ENCODE results near the gene U2AF1L4.
A peak's percentile ranks its signal among the peaks of the same experiment; 100 is the strongest.

Gene U2AF1L4

DNA sequence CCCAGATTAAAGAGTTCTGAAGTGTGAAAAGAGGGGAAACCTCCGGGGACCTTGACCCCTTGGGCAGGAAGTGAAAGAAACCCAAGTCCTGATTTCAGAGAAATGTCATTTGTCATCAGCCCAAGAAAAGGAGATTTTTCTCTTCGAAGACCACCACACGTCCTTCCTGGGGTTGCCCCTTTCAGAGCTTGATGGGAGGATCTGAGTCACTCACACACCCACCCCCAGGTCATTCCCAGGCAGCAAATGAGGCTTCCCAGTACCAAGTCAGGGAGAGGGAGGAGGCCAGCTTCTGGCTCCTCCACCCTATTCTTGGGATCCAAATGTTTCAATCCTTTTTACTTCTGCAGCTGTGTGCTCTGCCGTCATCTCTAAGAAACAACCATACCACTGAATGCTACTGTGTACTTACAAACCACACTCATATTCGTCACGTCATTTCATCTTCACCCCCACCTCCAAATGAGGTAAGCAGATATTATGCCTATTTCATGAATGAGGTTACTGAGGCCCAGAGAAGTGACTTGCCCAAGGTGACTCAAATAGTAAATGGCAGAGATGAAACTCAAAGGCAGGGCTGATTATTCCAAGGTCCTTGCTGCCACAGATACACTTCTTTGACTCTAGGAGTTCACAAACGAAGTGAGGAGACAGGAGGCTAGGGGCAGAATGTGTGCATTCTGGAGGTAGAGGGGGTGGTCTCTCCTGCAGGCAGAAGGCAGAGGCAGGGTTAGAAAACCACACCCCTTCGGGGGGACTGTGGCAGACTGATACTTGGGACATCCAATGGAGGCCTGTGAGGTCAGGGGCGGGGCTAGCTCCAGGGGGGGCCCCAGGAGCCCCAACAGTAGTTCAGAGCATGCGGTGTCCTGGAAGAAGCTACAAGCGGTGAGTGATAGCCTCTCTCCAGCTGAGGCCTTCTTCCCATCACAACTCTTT is 32.4 kb downstream of the U2AF1L4 start:
- no peak for DNase-seq (ENCODE audit: low spot score)

DNA sequence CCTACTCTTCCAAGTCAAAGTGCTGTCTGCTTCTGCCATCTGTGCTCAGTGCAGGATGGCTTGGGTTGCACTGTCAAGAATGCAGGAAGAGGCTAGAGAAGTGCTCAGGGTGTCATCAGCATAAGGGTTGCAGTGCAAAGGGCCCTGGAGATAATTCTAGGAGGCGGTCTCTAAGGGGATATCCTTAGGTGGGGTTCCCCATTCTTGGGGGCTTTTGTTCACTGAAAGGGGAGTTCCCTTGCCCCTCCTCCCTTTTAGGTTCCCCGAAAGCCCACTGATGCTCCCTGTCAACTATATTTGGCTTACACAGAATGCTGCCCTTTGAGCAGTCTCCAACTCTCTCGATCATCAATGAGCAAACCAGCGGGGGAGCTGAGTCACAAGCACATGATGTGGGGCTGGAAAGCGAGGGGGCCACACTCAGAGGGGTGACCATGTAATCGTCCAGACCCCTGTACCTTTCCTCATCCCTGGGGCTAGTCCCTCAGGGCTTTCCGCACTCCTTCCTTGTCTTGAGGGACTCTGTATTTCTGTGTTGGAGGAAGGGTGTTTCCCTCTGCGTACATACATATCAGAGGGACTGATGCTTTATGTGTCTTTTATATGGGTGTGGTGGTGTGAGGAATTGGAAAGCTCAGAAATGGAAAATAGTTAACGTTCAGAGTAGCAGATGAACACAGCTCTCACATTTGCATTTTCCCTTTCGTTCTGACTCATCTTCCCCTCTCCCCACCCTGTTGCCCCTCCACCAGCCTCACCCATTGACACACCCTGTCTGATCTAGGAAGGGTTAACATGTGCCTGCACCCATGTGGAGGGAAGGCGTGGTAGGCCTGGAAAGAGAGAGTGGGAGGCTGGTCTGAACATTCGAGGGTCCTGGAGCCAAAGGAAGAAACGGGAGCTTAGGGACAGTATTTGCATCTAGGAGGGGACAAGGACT is 34.2 kb downstream of the U2AF1L4 start:
- no peak for DNase-seq (ENCODE audit: low spot score)

DNA sequence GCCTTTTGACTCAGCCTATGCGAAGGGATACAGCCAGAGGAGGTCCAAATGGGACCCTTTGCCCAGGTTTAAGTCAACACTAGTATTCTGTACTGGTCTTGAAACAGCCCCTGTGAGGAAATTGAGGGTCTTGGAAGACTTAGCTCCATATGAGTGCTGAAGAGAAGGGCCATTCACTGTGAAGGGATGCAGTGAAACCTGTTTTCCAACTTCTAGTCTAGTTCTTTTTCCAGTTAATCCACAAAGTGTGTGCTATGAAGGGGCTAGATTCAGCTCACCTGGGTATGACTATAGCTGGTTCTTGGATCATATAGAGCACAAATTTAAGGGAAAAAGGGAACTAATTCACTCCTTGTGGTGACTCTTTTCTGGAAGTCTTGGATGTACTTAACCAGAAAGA is 36.8 kb downstream of the U2AF1L4 start:
- no peak for DNase-seq (ENCODE audit: low spot score)

DNA sequence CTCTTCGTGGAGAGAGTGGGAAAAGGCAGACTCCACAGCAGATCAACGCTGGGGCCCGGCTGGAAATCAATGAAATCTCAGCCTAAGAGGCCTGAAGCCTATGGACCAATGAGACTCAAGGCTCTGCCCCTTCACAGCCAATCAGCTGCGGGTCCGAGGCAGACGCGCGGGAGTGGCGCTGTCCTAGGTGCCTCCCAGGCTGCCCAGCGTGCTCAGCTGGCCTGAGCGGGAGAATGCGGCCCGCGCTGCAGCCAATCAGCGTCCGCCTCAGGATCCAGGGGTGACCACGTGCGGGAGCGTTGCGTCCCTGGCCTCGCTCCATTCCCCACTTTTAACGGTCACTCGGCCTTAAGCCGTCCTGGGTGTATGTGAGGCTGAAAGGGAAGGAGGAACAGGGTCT is 41.0 kb downstream of the U2AF1L4 start, which contains the start of gene ZBTB32:
ZBTB32 (plus strand) TSS at position 341 of the 400 bp plus-strand sequence. CDS start 10,069 bp downstream, outside the sequence.
- DNase-seq (ENCODE audit: low spot score) = peak; percentile 81

DNA sequence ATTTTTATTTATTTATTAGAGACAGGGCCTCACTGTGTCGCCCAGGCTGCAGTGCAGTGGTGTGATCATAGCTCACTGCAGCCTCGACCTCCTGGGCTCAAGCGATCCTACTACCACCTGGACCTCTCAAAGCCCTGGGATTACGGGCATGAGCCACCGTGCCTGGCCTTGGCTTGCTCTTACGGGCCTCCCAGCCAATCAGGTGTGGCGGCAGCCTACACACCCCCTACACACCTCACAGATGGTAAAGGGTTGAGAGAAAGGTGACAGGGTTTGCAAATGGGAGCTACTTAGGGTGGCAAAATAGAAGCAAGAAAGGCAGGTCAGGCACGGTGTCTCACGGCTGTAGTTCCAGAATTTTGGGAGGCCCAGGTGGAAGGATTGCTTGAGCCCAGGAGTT is 41.9 kb downstream of the U2AF1L4 start:
- DNase-seq (ENCODE audit: low spot score) = no peak

DNA sequence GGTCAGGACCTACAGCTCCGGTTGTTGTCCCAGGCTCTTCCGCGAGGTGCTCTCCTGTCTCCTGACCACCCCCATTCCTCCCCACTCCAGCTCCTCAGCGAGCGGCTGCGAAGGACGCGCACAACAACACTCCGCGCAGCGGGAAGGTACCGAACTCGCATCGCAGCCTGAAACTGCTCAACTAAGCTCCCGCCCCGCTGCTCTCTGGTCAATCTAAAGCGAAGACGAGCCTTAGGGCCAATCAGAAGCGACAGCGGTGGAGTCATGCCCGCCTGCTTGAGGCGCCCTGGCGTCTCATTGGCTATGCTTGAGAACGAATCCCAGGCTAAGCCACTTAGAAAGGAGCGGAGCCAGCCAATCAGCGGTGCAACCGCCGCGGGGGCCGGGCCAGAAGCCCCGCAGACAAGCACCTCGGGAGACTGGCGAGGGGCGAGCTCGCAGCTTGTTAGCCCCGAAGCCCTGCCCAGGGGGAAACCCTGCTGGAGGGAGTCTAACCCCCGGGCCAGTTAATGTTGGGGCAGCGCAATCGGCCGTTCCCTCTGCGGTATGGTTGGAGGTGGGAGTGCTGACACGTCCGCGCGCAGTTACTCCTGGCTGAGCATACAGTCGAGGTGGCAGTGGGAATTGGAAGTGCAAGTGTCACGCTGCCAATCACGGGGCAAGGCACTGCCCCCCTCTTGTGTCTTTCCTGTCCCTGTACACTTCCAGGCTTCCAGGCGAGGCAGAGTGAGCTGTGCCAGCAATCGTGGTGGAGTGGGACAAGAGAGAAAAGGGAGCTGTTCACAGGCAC is 42.8 kb downstream of the U2AF1L4 start:
- DNase-seq (ENCODE audit: low spot score) = peak; percentile 99

DNA sequence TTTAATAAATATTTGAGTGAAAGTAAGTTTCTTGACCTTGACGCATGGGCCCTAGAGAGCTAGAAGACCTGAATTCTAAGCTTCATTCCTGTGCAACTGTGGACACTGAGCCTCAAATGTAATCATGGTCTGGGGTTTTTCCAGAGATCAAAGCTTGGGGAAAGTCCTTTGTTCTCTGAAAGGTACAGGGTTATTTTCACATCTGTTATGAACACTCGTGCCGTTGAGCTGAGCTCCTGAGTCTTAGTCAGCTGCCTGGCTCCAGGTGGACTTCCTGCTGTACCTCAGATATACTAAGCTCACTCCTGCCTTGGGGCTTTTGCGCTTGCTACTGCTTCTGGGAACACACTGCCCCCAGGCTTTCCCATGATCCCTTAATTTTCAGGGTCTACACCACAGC is 48.4 kb downstream of the U2AF1L4 start:
- DNase-seq (ENCODE audit: low spot score) = no peak

DNA sequence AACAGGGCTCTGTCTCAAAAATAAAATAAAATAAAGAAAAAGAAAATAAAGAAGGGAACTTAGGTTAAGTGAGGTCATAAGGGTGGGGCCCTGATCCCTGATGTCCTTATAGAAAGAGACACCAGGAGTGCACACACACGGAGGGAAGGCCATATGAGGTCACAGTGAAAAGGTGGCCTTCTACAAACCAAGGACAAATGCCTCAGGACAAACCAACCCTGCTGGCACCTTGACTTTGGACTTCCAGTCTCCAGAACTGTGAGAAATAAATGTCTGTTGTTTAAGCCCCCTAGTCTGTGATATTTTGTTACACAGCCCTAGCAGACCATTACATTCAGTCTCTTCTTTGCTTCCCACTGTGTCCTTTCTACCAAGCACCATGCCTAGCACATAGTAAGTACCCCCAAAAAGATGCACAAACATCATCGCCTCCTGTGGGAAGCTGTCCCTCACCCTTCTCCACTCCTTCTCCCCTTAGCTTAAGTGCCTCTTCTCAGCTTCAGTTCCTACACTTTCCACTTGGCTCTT is 49.3 kb downstream of the U2AF1L4 start:
- DNase-seq (ENCODE audit: low spot score) = no peak

DNA sequence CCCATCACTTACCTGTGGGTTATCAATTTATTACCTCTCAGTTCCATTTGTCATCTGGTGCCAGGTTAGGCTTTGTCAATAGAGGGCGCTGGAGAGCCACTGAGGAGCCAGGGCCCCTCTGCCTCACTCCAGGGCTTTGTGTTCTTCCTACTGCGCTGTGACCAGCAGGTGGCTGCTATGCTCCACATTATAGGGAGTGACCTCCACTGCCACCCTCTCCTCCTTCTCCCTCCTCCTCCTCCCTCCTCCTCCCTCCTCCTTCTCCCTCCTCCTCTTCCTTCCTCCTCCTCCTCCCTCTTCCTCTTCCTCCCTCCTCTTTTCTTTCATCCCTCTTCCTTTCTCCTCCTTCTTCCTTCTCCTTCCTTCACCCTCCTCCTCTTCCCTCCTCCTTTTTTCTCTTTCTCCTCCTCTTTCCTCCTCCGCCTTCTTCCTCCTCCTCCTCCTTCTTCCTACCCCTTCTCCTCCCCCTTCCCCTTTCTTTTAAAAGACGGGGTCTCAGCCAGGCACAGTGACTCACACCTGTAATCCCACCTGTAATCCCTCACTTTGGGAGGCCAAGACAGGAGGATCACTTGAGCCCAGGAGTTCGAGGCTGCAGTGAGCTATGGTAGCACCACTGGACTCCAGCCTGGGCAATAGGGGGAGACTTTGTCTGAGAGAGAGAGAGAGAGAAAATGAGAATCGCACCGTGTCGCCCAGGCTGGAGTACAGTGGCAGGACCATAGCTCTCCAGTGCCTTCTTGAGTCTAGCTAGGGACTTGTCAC is 51.2 kb downstream of the U2AF1L4 start:
- peak; percentile 90 for DNase-seq (ENCODE audit: low spot score)

DNA sequence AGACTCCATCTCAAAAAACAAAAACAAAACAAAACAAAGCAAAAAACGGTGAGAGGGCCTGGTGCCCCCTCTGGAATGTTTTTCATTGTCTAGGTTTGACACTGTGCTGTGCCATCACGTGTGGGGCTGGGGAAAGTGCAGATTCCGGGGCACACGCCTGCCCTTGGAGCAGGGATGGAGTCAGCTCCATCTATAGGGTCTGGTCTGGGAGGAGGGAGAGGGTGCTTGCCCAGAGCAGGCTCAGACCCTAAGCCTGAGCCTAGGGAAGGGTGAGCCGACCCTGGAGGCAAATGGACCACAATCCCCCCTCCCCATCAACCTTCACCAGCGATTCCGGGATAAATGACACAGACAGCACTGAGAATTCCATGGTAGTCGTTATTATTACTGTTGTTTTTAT is 51.8 kb downstream of the U2AF1L4 start:
- DNase-seq (ENCODE audit: low spot score) = no peak

Measured in AG08395 (cell line).